COLO668 (cell line): ENCODE data around the gene TMBIM1.

Experiments
- DNase-seq: peaks from one replicate; lab custom pipeline; 2025; ENCODE audit not compliant: unreplicated experiment; lab: John Stamatoyannopoulos, UW

Gene TMBIM1

DNA sequence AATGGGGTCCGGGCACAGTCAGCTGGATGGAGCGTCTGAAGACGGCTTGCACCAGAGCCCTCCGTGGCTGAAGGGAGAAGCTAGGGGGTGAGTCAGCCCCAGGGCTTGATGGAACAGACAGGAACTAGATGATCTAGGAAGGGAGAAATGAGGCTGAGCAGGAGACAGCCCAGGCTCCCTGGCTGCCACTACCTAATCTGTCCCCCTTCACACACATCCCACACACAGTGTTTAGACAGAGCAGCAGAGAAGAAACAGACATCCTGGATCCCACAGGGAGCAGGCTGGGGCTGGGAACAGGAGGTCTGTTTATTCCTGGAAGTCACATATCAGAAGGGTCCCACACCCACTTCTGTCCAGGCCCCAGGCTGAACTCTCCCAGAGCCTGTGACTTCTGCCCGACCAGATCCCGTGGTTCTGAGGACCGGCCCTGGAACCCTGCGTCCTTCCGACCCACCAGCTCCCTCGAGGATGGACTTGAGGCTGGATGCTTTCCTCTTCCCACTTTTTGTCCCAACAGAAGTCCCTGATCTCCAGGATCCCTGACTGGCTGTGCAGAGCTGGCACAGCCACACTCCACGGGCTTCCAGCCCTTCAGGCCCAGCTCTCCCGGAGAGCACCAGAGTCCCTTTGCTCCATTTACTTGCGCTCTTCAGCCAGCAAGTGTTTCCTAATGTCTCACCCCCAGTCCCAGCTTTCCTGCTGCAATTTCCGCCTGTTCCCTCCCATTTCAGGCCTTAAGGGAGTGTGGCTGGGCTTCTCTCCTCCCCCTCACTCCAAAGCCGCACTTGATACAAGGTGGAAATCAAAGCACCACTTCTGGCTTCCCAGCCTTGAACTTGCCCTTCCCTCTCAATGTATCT is 33.0 kb downstream of the TMBIM1 start:
- no peak for DNase-seq

GRCh38 chr2:218257390-218257981 is 34.8 kb downstream of the TMBIM1 start:
- DNase-seq = peak; percentile 19

DNA sequence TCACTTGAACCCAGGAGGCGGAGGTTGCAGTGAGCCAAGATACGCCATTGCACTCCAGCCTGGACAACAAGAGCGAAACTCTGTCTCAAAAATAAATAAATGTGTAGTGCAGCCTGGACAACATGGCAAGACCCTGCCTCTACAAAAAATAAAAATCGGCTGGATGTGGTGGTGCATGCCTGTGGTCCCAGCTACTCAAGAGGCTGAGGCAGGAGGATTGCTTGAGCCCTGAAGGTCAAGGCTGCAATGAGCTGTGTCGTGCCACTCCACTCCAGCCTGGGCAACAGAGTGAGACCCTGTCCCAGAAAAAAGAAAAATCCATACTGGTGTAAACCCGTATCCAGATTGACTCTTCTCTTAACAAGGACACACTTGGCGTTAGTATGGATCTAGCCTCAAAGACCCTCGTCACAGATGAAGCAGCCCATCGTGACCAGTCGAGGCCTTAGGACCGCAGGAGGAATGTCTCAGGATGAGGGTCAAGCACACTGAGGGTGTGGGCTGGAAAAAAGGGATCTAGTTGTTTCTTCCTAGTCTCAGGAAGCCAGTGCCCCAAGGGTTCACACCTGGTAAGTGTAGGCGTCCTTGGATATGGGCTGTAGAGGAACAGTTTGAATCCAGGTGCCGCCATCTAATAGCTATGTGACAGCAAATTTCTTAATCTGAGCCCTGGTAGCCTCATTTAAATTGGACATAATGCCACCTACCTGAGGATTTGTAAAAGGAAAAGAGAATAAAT is 35.5 kb downstream of the TMBIM1 start:
- no peak for DNase-seq

GRCh38 chr2:218255446-218255845 is 36.9 kb downstream of the TMBIM1 start:
- DNase-seq = no peak

DNA sequence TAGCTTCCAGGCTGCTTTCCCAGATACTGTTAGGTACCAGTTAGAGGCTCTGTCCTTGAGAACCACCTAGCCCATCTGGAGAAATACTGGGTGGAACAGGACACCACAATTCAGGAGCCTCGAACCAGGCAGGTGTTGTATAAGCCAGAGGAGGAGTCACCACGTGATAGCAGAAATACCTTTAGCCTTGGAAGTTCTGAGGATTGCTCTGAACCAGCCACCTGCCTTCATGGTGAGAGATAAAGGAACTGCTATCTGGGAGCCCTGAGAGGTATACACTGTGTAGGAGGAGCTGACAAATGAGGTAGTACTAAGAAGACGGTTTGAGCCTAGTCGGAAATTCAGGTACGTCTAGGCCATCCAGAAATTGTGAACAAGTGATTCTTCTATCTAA is 39.1 kb downstream of the TMBIM1 start:
- no peak for DNase-seq

DNA sequence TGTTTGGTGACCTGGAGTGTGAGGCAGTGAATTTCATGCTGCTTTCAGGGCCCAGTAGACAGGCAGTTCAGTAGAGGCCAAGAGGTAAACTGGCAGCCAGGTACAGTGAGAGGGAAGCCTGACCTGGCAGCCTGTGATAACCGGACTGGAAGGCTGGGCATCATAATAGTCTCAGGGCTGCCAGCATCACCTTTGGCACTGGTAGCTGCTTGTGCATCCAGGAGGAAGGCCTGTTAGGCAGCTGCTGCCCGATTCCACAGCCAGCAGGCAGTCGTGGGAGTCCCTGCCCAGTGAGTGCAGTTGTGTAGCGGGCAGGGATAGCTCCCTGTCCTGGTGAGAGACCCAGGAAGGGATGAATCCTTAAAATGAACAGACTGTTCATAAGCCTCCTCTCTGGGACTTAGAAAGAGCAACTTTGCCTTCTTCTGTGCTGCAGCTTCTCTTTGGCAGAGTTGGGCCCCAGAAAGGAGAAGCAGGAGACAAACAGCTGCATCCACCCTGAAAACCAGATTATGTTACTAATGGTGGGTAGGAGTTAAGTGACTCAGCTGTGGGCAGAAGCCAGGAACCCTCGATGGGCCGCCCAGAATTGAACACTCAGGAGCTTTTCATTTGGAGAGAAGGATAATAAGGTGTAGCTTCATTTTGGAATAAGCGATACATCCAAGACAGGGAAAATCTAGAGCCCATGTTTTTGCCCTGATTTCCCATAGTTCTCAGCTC is 39.6 kb downstream of the TMBIM1 start:
- no peak for DNase-seq

- DNase-seq = no peak
Measured at GRCh38 chr2:218249691-218250090, 42.6 kb downstream of the TMBIM1 start.

DNA sequence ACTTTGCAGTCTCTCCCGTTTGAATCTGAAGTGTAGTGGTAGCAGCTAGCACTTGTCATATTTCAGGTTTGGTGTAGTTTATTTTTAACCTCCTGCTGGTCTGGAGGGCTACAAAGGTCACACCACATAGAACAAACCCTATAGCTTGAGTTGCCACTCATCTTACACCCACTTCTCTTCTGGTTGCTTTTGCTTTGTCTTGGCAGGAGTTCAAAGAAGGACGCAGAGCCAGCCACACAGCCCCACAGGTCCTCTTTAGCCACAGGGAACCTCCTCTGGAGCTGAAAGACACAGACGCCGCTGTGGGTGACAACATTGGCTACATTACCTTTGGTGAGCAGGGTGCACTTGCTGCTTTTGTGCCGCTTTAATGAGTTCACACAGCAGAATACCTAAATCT is 47.1 kb downstream of the TMBIM1 start:
- DNase-seq = no peak

- DNase-seq = no peak
Measured at GRCh38 chr2:218244665-218245064, 47.6 kb downstream of the TMBIM1 start.

- DNase-seq = no peak
Measured at GRCh38 chr2:218244204-218244603, 48.1 kb downstream of the TMBIM1 start.

GRCh38 chr2:218238887-218239286 is 53.4 kb downstream of the TMBIM1 start:
- DNase-seq = no peak

DNA sequence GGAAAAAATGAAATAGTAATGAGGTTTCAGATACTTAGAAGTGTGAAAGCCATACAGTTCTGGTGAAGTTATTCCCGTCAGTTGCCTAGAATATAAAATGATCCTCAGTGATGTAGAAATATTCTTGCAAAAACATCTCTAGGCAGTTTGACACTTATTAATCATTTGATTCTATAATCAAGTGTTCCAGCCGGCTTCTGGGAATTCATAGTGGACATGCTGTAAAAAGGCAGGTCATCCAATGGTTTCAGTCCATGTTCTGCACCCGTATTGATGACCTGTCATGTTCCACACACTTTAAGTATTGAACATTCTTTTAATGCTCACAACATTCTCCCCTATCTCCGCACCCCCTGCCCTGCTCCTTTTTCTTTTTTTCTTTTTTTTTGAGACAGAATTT is 55.5 kb downstream of the TMBIM1 start:
- DNase-seq = no peak

DNA sequence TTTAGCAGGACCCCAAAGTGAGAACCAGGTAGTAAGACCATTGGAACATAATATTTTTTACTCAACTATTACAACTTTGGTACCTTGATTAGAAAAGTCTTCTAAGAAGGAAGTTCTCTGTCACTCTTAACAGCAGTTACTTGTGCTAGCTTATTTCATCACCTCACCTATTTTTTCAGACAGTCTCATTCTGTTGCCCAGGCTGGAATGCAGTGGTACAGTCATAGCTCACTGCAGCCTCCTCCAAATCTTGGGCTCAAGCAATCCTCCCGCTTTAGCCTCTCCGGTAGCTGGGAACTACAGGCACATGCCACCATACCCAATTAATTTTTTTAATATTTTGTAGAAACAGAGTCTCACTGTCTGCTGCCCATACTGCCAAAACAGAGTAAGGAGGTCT is 57.3 kb downstream of the TMBIM1 start:
- DNase-seq = no peak

GRCh38 chr2:218234521-218234920 is 57.8 kb downstream of the TMBIM1 start:
- DNase-seq = no peak

- DNase-seq = no peak
Measured at GRCh38 chr2:218233543-218233942, 58.8 kb downstream of the TMBIM1 start.

DNA sequence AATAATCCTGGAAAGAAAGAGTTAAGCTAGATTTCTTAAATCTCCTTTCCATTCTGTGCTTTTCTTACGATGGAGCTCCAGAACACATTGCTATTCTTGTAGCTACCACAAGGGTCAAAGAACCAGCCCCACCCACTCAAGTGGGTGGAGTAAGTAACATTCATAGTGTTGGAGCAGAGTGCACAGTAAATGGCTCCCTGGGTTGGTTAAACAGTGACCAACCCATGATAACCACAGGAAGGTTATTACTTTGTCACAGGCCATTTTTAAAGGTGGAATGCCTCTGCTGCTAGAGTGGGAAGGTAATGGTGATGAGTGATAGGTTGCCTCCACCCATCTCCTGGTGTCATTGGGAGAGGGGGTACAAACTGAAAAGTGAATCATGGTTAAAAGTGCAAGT is 61.4 kb downstream of the TMBIM1 start:
- DNase-seq = no peak

DNA sequence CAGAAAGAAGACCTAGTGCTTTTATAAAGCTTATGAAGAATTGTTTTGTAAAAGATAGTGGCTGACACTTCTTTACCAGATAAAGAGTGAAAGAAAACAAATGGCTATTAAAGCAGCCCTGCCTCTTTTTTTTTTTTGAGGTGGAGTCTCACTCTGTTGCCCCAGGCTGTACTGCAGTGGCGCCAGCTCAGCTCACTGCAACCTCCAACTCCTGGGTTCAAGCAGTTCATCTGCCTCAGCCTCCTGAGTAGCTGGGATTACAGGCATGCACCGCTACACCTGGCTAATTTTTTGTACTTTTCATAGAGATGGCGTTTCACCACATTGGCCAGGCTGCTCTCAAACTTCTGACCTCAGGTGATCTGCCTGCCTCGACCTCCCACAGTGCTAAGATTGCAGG is 62.5 kb downstream of the TMBIM1 start:
- DNase-seq = no peak

DNA sequence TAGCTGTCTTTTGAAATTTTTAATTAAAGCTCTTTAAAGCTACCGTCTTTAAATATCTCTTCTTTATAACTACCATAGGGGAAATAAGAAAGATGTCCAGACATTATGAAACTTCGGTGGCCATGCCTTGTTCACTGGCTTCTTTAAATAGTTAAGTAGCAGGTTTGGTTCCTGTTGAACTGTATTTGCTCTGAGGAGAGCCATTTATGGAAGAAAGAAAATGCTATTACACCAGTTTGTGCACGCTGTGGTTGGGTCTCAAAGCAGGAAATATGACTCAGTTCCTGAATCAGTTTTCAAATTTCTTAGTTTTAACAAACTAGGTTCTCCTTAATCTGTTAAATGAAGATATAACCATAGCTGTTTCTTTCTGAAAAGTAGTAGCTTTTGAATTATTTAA is 63.1 kb downstream of the TMBIM1 start:
- DNase-seq = no peak

GRCh38 chr2:218228366-218229090 is 63.8 kb downstream of the TMBIM1 start:
- no peak for DNase-seq

DNA sequence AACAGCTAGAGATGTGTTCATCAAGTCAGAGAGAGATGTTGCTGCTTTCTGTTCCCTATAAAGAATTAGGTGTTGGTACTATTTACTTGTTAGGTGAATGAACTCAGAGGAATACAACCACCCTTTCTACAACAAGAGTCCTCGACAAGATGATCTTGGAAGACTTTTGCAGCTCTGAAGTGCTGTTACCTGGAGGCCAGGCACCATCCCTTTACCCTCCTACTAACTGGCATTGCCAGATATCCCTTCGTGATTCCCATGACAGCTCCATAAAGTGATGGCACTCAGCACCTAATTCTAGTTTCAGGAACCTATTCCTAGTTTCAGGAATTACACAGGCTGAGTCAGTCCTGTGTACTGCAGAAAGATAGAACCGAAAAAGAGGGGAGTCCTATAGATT is 65.4 kb downstream of the TMBIM1 start:
- DNase-seq = no peak
